HCT116 (cell line): ENCODE measurements around the gene ABCG1.

Source experiments
- CTCF ChIP-seq, 3 experiments: fragments of 200-600 bp in 1 of 3; sonication (generic) in 1 of 3; IDR thresholded peaks in 2 of 3; conservative IDR thresholded peaks in 1 of 3; 2 replicates each; pipeline ENCODE4 v1.5.1; 2012 to 2017; ENCODE audit warnings: low read depth in 2 of 3, low read length in 2 of 3, antibody characterized with exemption in 1 of 3, borderline replicate concordance in 1 of 3, control low read depth in 1 of 3, mild to moderate bottlenecking in 1 of 3, mixed read lengths in 1 of 3, mixed run types in 1 of 3, moderate library complexity in 1 of 3; ENCODE audit not compliant: insufficient read depth in 1 of 3
- EGR1 ChIP-seq: IDR thresholded peaks from 2 replicates; pipeline ENCODE4 v1.6.1; 2012; ENCODE audit warnings: low read depth
- EZH2phosphoT487 ChIP-seq: fragments of 200-600 bp; IDR thresholded peaks from 2 replicates; pipeline ENCODE4 v1.6.1; 2018; ENCODE audit warnings: antibody characterized with exemption, borderline replicate concordance
- FOSL1 ChIP-seq: IDR thresholded peaks from 2 replicates; pipeline ENCODE4 v1.6.1; 2012; ENCODE audit warnings: low read depth
- JUND ChIP-seq: IDR thresholded peaks from 2 replicates; pipeline ENCODE4 v1.6.1; 2012
- POLR2A ChIP-seq: IDR thresholded peaks from 2 replicates; pipeline ENCODE4 v1.7.0; 2011; ENCODE audit warnings: borderline replicate concordance; ENCODE audit not compliant: insufficient read depth, insufficient read length; ENCODE audit errors: extremely low read depth
- SP1 ChIP-seq: IDR thresholded peaks from 2 replicates; pipeline ENCODE4 v1.6.1; 2012; ENCODE audit warnings: low read depth
- YY1 ChIP-seq: IDR thresholded peaks from 2 replicates; pipeline ENCODE4 v1.6.1; 2011; ENCODE audit warnings: low read length, low read depth, moderate library complexity, mild to moderate bottlenecking; ENCODE audit not compliant: insufficient replicate concordance; ENCODE audit errors: extremely low read depth
- ZNF274 ChIP-seq: fragments of 200-500 bp; sonication (Bioruptor generic); IDR thresholded peaks from 2 replicates; pipeline ENCODE4 v1.6.1; 2014; ENCODE audit warnings: mild to moderate bottlenecking, low read depth, low read length, inconsistent platforms

- TF ChIP-seq CTCF (IDR thresholded peaks at IDR 0.05 in 2 of 3, conservative IDR thresholded peaks at IDR 0.05 in 1 of 3; ENCODE audit: borderline replicate concordance in 1 of 3, insufficient read depth in 1 of 3, low read depth in 2 of 3, low read length in 2 of 3) (no peak), ZNF274 (no peak), FOSL1 (no peak), YY1 (no peak), SP1 (no peak), EZH2phosphoT487 (no peak), POLR2A (no peak), JUND (no peak), EGR1 (no peak)
These were observed 94.6 kb downstream of the ABCG1 start for GRCh38 chr21:42313501-42313969.
